GM12864 (cell line): ENCODE measurements around the gene GUCY2F.

Experiments
- DNase-seq: peaks from one replicate; pipeline ENCODE4 v3.0.0-alpha.2; 2011; ENCODE audit warnings: low read depth
- H3K4me3 ChIP-seq: 2 replicates; pipeline ENCODE4 v1.5.1; 2011; ENCODE audit warnings: mild to moderate bottlenecking, low read depth, low read length, control low read depth
- TF ChIP-seq, protein P1 (sequence below): IDR thresholded peaks from 2 replicates; pipeline ENCODE4 v1.5.1; 2011; ENCODE audit warnings: low read depth, mild to moderate bottlenecking, moderate library complexity, low read length, control low read depth, inconsistent platforms; ENCODE audit errors: missing control alignments

GUCY2F gene

DNA sequence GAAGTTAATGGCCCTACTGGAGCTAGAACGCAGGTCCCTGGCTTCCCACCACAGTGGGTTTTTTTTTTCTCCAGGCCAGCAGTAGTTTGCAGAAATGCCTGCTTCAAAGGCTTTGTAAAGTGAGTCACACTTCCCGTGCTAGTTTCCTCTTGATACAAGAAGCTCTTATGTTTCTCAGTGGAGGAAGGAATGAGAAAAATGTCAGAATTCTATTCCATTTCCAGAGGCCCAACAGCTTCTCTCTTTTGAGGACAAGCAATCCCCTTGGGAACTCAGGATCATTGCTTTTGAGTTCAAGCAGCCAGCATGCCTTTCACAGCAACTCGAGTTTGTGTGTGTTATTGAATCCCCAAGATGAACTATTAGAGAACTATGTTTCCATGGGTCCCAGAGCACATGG, 134.3 kb downstream of the GUCY2F start:
- TF ChIP-seq, protein P1, sequence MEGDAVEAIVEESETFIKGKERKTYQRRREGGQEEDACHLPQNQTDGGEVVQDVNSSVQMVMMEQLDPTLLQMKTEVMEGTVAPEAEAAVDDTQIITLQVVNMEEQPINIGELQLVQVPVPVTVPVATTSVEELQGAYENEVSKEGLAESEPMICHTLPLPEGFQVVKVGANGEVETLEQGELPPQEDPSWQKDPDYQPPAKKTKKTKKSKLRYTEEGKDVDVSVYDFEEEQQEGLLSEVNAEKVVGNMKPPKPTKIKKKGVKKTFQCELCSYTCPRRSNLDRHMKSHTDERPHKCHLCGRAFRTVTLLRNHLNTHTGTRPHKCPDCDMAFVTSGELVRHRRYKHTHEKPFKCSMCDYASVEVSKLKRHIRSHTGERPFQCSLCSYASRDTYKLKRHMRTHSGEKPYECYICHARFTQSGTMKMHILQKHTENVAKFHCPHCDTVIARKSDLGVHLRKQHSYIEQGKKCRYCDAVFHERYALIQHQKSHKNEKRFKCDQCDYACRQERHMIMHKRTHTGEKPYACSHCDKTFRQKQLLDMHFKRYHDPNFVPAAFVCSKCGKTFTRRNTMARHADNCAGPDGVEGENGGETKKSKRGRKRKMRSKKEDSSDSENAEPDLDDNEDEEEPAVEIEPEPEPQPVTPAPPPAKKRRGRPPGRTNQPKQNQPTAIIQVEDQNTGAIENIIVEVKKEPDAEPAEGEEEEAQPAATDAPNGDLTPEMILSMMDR: no peak
- no peak for DNase-seq
- H3K4me3 ChIP-seq: no peak overlapping the region

DNA sequence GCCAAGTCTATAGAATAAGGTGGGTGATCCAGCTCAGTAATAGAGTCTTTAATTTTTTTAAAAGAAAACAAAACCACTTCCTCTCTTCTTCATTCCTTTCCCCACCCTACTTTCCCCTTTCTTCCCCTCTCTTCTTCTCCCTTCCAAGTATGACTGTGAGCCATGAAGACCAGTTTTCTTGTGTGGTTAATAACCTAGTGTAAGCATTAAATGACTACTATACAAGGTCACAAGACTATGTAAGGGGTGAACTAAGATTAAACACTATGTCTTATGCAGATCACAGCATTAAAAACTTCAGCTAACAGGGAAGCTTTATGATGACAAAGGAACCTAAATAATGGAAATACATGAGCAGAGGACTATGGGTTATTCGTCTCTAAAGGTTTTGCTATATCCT, 135.4 kb downstream of the GUCY2F start:
- no peak overlapping the region for H3K4me3 ChIP-seq
- DNase-seq: no peak
- TF ChIP-seq, protein P1: no peak

DNA sequence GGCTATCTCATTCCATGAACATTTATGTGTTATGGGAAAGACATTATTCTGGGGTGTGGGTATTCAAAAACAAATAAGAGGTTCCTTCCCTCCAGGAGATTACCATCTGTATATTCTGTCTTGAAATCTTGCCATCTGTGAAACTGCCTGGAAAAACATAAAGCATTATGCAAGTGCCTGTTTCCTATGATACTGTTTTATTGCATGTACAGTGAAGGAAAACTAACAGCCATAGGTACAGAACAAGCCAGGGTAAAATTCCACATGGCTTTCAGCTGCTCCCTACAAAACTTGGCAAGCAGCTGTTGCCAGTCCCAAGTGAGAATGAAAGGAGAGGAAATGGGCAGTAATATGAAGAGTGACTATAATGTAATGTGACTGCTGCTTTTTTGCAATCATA, 136.0 kb downstream of the GUCY2F start:
- TF ChIP-seq, protein P1: no peak
- H3K4me3 ChIP-seq: no peak overlapping the region
- no peak for DNase-seq

DNA sequence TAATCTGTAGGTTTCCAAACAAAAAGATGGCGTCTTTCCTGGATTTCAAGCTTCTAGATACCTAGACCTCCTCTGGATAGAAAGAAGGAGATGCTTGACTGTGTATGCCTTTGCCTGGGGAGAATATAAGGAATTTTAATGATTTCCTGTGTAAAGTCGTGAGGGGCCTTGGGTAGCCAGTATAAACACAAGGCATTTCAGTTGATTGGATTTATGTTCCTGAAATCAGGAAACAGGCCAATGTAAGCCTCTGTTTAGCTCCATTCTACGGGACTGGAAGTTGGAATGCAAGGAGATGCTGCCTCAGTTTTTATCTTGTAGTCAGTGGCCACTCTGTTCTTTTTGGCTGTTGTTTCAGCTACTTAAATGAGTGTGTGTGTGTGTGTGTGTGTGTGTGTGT, 137.2 kb downstream of the GUCY2F start:
- H3K4me3 ChIP-seq: no peak overlapping the region
- TF ChIP-seq, protein P1: no peak
- DNase-seq: no peak

DNA sequence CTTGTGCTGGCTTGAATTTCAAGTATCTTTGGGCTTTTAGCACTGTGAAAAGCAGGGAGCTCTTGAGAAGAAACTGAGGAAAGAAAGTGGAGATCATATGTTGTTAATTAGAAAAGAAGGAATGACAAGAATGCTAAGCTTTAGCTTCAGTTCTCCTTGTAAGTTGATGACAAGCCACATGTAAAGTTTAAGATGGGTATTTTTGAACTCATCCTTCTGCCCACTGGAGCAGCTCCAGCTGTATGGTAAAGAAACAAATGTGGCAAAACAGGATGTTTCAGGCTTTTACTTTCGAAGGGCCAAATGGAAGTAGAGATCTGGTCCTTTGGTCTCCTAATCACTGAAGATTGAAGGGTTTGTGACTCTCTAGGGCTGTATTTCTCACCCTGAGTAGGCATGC, 137.8 kb downstream of the GUCY2F start:
- TF ChIP-seq, protein P1: no peak
- no peak for DNase-seq
- no peak overlapping the region for H3K4me3 ChIP-seq

DNA sequence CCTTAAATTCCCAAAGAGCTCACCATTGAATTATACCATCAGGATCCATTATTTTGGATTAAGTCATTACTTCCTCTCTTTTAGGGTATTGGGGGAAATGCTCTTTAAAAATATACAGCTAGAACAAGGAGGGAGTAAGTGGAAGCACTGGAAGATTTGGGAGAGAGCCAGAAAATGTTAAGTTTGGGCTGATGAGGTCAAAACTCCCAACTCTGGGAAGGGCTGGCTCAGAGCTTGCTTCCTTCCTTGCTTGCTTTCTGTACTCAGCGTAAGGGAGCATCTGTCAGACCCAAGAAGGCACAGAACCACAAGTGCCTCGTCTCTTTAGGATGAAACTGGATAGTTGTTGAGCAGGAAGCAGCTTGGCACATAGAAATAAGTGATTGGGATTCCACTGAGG, 138.2 kb downstream of the GUCY2F start:
- DNase-seq: no peak
- no peak overlapping the region for H3K4me3 ChIP-seq
- TF ChIP-seq, protein P1: no peak

DNA sequence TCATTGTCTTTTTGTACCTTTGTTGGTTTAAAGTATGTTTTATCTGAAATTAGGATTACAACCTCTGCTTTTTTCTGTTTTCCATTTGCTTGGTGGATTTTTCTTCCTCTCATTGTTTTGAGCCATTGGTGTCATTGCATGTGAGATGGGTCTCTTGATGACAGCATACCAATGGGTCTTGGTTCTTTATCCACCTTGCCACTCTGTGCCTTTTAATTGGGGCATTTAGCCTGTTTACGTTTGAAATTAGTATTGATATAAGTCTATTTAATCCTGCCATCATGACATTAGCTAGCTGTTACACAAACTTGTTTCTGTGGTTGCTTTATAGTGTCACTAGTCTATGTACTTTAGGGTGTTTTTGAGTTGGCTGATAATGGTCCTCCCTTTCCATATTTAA, 145.7 kb downstream of the GUCY2F start:
- H3K4me3 ChIP-seq: no peak overlapping the region
- no peak for DNase-seq
- TF ChIP-seq, protein P1: no peak
